B cell (primary cell): ENCODE measurements around the gene CD244.

Source experiments
- EZH2 ChIP-seq: IDR thresholded peaks from 2 replicates; pipeline ENCODE4 v1.6.1; 2012; ENCODE audit warnings: borderline replicate concordance, low read depth, mild to moderate bottlenecking, moderate library complexity, low read length; ENCODE audit not compliant: insufficient read depth, poor library complexity, severe bottlenecking
- TF ChIP-seq, protein P1 (sequence below): fragments of 200-600 bp; IDR thresholded peaks from one replicate; pipeline ENCODE4 v1.8.0; 2022; ENCODE audit warnings: antibody characterized with exemption, mild to moderate bottlenecking

DNA sequence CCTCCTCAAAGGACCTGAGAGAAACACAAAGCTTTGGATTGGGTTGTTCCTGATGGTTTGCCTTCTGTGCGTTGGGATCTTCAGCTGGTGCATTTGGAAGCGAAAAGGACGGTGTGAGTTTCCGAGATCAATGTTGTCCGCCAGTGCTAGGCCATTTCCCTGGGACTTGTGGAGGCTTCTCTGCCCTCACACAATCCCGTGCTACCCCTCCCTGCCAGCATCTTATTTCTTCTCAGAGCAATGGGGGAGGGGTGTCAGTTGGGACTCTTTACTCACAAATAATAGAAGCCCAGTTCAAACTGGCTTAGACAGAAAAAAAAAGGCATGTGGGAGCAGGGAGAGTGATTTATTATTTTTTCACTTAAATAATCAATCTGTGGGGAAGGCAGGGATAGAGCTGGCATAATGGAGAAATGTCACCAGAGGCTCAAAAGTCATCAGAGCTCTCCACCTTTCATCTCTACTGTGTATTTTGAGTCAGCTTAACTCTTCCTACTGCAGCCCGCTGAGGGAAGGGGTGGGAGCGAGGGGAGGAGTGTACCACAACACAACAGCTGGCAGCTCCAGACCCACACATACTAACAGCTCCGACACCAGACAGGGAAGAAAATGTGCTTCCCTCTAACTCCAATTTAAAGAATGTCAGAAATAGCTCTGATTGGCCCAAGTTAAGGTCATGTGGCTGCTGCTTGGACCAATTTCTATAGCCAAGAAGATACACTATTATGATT is 44.3 kb downstream of the CD244 start:
- TF ChIP-seq EZH2, result no peak
- TF ChIP-seq, protein P1, sequence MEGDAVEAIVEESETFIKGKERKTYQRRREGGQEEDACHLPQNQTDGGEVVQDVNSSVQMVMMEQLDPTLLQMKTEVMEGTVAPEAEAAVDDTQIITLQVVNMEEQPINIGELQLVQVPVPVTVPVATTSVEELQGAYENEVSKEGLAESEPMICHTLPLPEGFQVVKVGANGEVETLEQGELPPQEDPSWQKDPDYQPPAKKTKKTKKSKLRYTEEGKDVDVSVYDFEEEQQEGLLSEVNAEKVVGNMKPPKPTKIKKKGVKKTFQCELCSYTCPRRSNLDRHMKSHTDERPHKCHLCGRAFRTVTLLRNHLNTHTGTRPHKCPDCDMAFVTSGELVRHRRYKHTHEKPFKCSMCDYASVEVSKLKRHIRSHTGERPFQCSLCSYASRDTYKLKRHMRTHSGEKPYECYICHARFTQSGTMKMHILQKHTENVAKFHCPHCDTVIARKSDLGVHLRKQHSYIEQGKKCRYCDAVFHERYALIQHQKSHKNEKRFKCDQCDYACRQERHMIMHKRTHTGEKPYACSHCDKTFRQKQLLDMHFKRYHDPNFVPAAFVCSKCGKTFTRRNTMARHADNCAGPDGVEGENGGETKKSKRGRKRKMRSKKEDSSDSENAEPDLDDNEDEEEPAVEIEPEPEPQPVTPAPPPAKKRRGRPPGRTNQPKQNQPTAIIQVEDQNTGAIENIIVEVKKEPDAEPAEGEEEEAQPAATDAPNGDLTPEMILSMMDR, result no peak
